GM13976 (cell line): ENCODE measurements around the gene LMO7.

Experiments
- DNase-seq: peaks from one replicate; pipeline ENCODE4 v3.0.0; 2012; ENCODE audit warnings: low spot score
- CTCF ChIP-seq: IDR thresholded peaks from 2 replicates; pipeline ENCODE4 v1.5.1; 2012; ENCODE audit warnings: borderline replicate concordance, mild to moderate bottlenecking; ENCODE audit not compliant: insufficient read depth; ENCODE audit errors: extremely low read depth, missing control alignments, control extremely low read depth
- in situ Hi-C: fragments of 300-500 bp; cut with MboI; formaldehyde crosslinking; loops from one replicate; pipeline ENCODE4 v1.12.0; 2022; ENCODE audit warnings: low sequenced_read_pairs, mixed read lengths, inconsistent platforms; ENCODE audit not compliant: unreplicated experiment

LMO7 gene

DNA sequence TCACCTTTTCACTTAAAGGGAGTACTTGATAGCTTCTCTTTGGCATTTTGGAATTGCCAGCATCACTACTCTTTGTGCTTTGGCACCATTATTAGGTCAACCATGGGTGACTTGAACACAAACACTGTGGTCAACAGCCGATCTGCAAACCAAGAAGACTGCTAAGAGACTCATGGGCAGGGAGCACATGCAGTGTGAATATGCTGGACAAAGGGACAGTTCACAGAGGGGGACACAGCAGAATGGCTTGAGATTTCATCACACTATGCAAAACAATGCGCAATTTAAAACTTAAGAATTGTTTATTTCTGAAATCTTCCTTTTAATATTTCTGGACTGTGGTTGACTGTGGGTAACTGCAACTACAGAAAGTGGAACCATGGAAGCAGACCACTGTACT, 64.4 kb downstream of the LMO7 start:
- DNase-seq: no peak
- in situ Hi-C loops: no loop called here
- no peak for TF ChIP-seq CTCF

- in situ Hi-C loops: no loop called here
- no peak for TF ChIP-seq CTCF
- DNase-seq: no peak
These were observed 66.3 kb downstream of the LMO7 start for GRCh38 chr13:75702476-75702875.

- in situ Hi-C loops: no loop called here
- no peak for TF ChIP-seq CTCF
- DNase-seq: no peak
These were observed 67.6 kb downstream of the LMO7 start for GRCh38 chr13:75703769-75704168.

- in situ Hi-C loops: no loop called here
- TF ChIP-seq CTCF: no peak
- DNase-seq: no peak
These were observed 68.2 kb downstream of the LMO7 start for GRCh38 chr13:75704194-75704926.

DNA sequence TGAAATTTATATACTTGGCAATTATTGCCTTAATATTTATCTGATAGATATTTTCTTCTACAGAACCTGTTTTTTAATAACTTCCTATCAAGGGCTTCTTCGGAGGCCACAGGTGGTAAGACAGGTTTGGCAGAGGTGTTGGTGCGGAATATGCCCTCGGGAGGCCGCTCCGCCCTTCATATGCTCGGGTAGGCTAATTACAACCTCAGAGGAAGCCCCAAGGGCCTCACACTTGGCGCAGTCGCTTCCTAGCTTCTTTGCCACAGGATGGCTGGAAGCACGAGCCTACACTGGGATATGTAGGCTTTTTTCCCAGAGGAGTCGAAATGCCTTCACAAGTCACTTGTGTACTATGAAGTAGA, 68.8 kb downstream of the LMO7 start:
- DNase-seq: no peak
- TF ChIP-seq CTCF: no peak
- in situ Hi-C loops: no loop called here

- TF ChIP-seq CTCF: no peak
- in situ Hi-C loops: no loop called here
- no peak for DNase-seq
These were observed 69.3 kb downstream of the LMO7 start for GRCh38 chr13:75705395-75705794.
